ENCODE data around the gene FHL1.
"Not testable (repeated sequence)": the region's sequence is repeated elsewhere in the genome, so short reads cannot be mapped to it uniquely, and the experiment has no call there.

FHL1 gene

DNA sequence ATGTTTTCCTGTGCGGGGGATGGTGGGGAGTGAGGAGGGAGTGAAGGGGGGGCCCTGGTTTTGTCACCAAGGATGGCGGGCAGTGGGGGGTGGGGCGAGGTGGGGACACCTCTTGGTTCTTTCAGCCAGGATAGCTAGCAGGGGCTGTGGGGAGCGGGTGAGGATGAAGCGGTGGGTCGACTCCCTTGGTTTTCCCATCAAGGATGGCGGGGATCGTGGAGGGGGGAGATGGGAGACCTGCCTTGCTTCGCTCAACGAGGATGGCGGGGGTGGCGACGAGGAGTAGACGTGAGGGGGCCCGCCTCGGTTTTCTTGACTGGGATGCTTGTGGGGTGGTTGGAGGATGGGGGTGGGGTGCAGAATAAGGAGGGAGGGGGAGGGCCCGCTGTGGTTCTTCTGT lies 643 bp downstream of the FHL1 start:
- no peak for DNase-seq

DNA sequence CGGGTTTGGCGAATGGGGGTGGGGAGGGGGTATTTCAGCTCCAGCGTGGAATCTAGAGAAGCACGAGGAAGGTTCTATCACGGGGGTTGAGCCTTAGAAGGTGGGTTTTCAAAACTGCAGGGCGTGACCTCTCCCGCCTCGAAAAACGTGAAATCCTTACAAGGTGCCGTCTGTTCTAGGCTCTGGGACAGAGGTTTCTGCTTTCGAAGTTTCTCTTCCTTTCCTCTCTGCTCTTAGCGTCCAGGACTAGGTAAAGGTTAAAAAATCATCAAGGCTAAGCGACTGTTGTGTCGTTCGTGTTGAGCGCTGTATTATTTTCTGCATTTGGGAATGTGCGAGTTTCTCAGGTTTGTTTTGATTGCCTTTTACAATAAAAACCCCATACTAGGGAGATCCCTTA lies 1.1 kb downstream of the FHL1 start:
- no peak for DNase-seq

DNA sequence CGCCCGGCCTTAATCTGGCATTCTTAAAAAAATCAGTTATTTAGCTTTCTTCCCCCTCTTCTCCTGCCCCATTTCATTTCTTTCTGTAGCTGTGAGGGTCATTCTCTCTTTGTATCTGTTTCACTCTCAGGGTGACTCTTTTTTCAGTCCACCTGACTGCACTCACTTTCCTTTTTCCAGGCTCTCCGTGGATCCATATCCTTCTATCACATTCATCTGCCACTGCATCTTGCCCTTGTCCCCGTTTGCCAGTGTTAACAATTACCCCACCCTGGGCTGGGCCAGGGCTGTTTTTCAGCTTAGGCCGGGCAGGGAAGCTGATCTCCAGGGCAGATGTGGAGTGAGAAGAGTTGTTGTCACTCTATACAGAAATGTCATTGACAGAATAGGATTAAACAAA lies 7.7 kb downstream of the FHL1 start:
- DNase-seq: no peak

DNA sequence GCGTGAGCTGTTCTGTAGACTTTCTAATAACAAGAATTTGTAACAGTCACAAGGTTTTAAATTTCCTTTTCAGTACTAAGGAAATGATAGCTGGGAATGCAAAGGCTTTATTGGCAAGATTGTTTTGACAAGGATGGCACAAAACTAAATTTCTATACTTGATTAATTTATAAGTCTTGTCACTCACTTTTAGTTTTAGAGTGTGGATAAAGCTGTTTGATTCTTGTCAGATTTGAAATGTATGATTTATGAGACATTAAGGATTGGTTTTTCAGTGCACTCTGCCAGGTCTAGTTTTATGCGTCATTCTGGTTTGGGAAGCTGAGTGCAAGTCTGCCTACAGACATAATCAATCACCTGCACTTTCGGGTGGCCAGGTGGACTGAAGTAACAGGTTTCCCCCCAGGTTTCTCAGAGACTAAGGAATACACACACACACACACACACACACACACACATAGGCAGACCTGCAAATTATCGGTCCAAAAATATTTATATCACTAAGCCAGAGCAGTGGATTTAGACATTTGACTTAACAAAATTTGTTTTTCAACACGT lies 9.3 kb downstream of the FHL1 start:
- DNase-seq: no peak

DNA sequence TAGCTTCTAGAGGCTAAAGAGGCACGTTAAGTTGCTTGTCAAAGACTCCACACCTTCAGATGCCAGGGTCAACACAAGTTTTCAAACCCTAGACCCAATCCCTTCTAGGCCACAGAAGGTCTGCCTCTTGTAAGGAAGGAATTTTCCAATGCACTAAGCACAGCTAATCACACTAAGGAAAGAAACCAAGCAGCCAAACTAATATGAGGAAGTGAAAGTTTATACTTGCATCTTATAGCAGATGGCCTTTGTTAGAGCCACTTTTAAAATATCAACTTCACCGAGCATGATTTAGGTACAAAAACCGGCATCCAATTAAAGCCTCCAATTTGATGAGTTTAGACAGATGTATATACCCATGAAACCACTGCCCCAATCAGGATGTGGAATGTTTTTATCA lies 9.9 kb downstream of the FHL1 start:
- DNase-seq: no peak

DNA sequence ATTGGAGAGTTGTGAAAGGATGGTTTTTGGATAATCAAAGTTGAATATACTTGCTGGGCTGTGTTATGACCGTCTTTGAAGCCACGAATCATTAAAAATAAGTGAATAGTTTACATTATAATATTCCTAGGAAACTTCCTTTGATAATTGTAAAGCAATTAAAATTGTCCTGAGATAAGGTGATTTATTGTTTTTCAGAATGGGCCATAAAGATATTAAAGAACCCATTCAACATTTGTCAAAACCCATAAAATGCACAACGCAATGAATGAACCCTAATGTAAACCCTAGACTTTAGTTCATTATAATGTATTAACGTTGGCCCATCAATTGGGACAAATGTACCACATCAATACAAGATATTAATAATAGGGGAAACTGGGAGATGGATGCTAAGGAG lies 11.4 kb downstream of the FHL1 start:
- DNase-seq: no peak

DNA sequence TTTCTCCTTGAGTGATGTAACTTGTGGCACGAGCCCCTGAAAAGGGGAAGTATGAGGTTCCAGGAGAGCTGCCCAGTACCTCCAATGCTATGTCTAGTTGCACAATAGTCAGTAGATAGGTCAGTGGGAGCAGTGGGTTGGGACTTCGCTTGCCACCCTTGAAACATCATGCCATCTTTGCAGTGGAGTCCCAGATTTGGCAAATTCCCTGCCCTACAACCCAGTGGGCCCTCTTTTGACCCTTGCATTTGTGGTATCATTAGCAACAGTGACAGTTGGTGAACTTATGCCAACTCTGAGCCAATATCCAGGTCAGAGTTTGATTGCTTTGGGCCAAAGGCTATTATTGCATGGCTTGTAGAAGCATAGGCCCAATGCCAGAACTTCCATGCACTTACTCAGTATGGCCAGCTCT lies 12.3 kb downstream of the FHL1 start:
- DNase-seq: peak in 1 of 2 donors; percentile 15

DNA sequence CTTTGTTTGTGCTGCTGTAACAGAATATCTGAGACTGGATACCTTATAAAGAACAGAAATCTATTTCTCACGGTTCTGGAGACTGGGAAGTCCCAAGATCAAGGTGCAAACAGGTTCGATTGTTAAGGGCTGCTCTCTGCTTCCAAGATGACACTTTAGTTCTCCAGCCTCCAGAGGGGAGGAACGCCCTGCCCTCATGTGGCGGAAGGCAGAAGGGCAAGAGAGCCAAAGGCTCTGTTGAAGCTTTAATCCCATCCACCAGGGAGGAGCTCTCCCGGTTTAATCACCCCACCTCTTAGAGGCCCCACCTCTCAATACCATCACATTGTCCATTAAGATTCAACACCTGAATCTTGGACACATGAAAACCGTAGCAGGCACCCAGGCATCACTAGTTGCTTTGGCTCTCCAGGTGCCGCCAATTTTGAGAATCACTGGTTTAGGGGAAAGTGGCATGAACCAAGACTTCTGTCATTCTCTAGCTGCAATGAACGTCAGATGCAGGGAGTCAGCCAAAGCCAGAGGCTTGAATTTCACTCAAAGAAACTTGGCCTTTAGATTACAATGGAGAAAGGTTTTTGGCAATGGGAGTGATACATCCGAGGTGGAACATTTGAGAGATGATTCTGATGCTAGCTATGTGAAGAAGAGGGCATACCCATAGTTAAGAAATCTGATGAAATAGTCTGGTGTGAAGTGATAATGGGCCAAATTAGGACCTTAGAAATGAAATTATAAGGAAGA lies 15.7 kb downstream of the FHL1 start:
- DNase-seq: peak; percentile 26 to 41

DNA sequence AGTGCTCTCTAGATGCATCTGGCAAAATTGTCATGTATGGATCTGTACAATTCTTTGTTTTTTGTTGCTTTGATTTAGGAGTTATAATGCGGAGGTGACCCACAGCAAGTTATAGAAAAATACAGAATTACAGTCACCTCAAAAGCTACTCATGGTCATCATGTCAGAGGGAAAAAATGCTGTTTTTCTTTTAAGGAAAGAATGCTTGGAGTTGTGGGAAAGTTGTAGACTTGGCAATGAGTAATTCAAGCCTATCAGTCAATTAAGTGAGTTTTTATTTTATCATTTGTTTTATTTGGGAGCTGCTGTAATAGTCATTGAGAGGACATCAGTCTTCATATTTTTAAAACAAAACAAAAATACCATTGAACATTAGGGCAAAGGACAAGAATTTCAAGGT lies 16.4 kb downstream of the FHL1 start:
- DNase-seq: no peak

DNA sequence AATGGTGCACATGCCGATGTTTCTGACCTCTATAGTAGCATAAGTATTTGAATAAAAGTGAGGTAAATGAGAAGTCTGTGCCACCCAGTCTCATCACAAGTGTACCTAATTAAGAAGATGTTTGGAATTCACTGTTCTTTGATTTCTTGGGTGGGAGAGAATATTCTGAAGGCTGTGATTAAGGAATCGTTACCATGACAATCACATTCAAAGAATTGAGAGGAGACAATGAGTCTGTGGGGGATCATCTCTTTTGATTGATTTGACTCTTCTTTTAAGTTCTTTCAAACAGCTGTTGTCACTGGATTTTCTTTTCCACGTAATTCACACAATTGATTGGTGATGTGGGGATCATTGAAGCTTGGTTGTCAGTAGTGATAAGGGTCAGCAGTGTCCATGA lies 18.1 kb downstream of the FHL1 start:
- DNase-seq: no peak

DNA sequence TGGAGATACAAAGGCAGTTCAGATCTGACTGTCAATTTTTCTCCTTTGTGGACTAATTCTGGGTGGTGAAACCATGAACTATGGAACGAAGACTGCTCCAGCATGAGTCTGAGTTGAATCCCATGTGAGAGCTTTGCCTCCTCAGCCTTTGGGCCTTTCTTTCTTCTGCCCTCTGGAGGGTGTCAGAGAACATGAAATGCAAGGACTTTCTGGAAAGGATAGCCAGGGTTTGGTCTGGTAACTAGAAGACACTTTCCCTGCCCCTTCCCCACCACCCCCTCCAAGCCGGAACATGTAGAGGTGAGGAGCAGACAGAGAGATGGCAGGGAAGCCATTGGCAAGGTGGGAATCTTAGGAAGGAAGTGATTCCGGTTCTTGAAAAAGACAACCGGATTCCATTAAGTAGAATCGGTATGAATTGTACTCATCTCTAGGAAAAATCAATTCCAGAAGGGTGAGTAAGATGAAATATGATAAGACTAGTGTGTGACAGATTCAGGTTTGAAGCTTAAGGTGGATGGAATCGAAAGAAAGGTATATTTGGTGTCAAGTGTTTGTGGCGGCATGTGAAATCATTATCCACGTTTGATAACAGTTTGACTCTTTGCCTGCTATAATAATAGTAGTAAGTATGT lies 19.0 kb downstream of the FHL1 start:
- DNase-seq: no peak

DNA sequence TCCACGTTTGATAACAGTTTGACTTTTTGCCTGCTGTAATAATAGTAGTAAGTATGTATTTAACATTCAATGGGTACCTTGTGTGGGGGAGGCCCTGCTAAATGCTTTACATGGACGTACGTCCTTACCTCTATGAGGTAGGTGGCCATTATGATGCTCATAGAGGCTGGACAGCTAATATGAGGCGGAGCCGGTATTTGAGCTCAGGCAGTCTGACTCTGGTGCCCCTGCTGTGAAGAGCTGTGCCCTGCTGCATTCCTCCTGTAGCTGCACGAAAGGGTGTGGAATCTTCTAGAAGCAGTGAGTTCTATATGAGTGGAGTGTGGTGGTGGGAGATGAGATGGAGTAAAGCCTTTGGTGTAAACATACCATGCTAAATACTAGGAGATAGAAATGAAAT lies 20.7 kb downstream of the FHL1 start:
- not testable (repeated sequence) for DNase-seq

DNA sequence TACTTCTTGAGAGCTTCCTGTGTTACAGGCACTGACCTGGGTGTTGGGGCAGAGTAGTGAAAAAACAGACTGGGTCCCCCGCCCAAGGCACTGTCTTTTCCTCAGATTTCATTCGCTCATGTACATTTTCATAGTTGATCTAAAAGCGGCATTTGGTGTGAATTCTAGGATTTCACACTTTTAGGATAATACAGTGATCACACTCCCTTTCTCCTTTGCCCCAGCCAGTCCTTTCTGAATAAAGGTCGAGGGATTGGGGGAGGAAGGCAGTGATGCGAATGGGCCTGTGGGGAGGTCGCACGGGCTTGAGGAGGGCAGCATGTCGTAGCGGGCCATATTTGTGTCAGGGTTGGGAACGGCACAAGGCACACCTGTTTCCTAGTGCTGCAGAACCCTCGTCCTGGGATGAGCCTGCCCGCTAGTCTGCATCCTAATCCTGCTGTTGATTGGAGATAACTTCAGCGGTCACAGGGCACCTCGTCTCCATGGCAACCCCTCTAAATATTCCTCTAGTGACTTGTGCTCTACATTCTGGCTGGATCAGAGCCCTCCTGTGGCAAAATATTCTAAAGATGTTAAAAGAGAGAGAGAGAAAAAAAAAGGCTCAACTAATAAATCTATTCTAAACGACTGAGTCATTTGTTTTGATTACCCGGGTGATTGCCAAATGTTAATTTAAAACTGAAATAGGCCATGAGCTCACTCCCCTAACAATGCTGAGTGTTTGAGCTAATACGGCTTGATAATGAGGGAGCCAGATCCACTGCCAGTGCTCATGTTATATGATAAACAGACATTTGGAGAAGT lies 21.8 kb downstream of the FHL1 start:
- DNase-seq: no peak

DNA sequence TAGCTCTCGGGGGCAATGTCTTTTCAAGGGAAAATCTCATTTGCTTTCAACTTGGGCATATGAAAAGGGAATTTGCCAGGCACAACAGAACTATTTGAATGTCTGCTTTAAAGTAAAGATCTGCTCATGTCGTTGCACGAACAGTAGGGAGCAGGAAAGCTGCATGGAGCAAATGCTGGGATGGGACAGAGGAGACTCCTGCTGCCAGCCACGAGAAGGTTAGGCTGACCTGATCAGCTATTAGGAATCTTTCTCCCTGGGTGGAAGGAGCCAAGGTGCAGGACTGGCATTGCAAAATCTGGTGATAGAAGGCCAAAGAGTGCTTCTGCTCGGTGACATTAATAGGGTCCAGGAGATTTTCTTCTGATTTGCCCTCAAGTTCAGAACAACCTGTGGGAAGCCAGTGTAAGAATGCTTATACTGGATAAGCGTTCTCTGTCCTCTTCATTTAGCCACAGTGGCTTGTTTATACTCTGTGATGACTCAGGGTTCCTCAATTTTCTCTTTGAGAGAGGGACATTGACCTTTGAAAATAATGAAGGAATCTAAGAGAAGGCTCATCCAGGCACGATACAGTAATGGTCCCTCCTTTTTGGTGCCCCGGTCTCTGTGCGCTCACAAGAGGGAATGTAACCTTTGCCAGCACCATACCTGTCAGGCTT lies 22.9 kb downstream of the FHL1 start:
- DNase-seq: no peak

DNA sequence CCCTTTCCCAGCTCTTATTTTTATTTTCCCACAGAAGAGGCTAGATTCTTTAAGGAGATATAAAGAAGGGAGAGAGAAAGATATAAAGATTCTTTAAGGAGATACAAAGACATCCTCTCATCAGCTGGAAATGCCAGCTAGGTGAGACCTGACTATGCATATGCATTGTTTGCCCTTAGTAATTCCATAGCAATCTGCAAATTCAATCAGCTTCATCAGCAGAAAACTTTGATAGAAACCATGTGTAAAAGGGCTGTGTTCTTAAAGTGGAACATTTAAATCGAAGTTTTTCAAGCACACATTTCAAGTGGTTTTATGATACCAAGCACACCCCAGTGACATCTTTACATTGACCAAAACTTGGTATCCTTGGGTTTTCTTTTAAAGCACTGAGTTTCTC lies 24.1 kb downstream of the FHL1 start:
- DNase-seq: no peak

DNA sequence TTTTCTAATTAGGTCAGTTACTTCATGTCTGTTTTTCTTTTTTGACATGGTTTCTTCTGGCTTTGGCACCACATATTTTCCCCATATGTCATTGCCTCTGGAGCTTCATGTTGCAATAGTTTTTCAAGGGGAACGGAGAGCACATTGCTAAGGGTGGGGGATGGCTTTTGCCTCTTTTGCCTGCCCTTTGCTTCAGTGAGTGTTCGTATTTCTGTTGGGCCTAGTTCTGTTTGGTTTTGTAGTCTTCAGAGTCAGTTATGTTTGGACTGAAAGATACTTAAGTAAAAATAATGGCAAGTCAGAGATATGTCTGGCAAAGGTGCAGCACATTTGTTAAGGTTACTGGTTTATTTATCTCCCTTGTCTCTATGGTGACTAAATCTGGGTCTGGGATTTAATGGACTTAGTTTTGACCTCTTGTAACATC lies 29.1 kb downstream of the FHL1 start:
- DNase-seq: no peak

DNA sequence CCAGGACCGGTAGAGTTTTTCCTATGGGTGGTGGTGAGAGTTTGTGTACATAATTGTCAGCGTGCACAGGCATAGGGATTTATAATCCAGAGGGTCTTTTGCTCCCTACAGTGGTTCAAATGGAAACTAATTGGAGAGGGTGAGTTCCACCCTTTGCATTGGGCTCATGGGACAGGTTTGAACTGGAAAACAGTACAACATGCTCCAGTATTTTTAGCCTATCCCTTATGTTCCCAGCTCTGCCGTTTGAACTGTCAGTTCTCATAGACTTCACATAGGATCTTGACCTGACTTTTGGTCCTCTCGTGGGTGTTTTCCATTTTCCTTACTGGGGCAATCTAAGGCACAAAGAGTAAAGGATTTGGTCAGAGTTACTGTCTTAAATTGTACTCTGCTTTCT lies 31.8 kb downstream of the FHL1 start:
- no peak for DNase-seq

DNA sequence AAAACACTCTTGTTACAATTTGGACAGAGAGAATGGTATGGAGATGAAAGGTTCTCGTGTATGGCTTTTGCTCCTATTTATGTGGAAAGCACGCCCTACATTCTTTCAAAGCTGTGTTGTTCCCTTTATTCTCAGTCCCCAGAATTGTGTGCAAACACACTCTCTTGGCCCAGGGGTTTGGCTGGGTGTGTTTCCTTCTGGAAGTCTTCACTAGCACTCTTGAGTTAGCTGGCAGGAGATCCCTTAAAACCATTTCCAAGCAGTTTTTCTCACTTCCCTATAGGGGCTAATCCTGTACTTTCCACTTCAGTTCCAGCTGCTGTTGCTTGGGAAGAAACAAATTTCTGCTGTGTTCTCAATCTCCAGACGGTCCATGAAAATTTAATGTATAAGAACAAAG lies 35.1 kb downstream of the FHL1 start:
- DNase-seq: no peak

DNA sequence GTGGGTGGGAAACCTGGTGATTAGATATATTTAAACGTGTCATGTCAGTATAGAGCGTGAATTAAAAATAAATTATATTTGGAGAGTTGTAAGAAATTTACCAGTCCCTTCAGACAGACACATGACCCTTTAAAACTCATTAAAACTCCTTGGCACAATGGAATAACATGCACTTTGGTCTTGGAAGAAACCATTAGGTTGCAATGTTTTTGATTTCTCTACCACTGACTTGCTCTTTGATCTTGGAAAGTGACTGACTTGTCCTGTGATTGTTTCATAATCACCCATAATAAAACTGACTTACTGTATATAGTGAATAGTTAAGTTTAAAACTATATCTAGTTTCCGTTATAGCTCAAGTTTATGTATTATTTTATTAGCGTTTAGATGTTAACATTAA lies 35.8 kb downstream of the FHL1 start:
- no peak for DNase-seq

DNA sequence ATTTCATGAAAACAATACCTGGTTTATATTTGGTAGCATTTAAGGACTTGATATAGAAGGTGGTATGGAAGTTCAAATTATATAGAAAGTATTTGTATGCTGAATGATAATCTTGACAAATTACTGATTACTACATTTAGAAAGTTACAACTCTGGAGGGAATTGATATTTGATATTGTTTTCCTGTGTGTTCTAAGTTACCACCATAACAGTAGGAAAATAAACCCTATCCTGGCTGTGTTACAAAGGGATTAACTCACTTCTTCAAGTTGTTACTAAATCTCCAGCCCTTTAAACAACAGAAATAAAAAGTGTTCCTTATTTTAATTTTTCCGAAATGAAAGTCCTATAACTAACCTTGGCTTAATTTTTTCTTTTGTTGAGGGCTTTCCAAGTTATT lies 36.6 kb downstream of the FHL1 start:
- DNase-seq: no peak

DNA sequence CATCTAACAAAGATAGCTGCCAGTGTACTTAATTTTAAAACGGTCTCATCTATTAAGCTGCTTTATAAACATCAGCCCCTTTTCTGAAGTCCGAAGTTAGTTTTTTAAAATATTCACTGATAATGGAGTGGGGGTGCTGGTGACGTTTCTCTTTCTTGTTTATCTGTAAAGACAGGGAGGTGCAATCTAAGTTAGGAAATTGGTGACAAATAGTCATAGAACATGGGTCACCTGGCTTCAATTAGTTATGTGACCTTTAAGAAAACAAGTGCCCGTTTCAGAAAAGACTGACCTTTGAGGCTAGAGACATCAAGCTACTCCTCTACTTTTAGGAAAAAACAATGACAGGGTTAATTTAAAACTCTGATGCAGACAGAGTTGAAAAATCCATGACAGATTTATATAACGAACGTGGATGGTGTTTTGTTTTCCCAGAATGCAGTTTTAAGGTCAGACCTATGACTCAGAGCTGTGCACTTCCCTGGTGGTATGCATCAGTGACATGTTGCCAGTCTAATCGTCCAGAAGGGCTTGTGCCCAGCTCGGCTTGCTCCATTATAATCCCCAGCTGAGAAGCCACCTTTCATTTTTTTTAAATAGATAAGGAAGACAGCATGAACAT lies 38.2 kb downstream of the FHL1 start:
- DNase-seq: no peak

DNA sequence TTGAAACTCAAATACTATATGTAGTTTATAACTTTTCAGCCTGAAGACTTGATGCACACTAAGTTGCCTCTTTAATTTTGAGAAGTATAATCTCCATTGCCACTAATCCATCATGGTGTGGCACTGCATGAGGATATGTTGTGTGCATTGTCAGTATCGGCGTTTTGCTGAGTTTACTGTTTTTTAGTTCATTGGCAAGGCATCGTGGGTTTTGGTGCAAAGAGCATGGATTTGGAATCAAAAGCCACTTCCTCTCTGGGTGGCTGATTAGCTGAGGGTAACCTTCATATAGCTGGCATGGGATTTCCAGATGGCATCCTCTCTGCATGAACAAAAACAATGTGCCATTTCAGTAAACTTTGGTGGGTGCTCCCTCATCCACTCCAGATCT lies 38.7 kb downstream of the FHL1 start:
- DNase-seq: no peak

DNA sequence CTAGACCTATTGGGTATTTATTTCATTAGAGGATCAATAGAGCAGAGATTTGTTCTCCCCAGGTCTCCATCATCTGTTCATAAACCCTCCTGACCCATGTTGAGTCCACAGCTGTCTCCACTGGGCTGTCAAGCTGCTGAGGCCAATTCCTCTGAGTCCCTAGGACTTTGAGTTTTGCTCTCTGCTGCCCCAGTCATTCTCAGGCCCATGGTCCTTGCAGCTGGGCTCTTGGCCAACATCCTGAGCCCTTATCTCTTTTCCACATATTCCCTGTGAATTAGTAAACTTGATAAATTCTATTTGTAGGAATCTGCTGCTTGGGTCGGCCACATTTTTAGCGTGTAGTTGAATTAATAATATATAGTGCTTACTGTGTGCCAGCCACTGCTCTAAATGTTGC lies 41.9 kb downstream of the FHL1 start:
- DNase-seq: no peak

All from CD4-positive, alpha-beta T cell treated with Interleukin-1 beta for 1 hour (primary cell).